ENCODE measurements around the gene MCTP1.

DNA sequence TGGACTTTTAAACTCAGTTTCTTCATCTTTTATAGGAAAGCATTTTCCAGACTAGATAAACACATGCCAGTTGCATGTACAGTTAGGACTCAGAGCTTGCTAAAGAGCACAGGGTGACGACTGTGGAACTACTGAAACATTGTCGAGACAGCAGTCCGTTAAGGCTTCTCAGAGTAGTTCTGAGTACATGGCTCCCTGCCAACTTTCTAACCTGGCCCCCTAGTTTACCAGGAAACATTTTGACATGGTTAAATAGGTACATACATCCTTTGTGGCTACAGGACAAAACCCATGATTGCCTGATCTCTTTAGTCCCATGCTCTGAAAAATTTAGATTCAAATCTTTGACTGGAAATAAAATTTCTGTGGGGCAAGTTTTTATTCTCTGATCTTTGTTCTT lies 536.7 kb downstream of the MCTP1 start:
- TF ChIP-seq ZNF24 (IDR thresholded peaks at IDR 0.05) (no peak), EZH2 (IDR thresholded peaks at IDR 0.05; ENCODE audit: borderline replicate concordance, control insufficient read depth, low read depth, low read length) (no peak), HDAC6 (IDR thresholded peaks at IDR 0.05; ENCODE audit: unreplicated experiment) (no peak), FOS (IDR thresholded peaks at IDR 0.05; ENCODE audit: borderline replicate concordance, extremely low read depth, insufficient read length) (no peak), ASH2L (IDR thresholded peaks at IDR 0.05; ENCODE audit: borderline replicate concordance, low read depth) (no peak), KDM1A (IDR thresholded peaks at IDR 0.05; ENCODE audit: borderline replicate concordance) (no peak)

Measured in GM12878 (cell line).